KMS-11 (cell line): ENCODE measurements around the gene CT45A8.
"Not testable (repeated sequence)": the region's sequence is repeated elsewhere in the genome, so short reads cannot be mapped to it uniquely, and the experiment has no call there.

ENCODE experiments used
- H2AFZ ChIP-seq: fragments of 200-600 bp; sonication (generic); 2 replicates; pipeline ENCODE4 v1.6.1; 2016; ENCODE audit warnings: antibody characterized with exemption, mixed run types, low read depth
- H3K27ac ChIP-seq: fragments of 200-600 bp; sonication (generic); 2 replicates; pipeline ENCODE4 v1.6.1; 2016; ENCODE audit warnings: mild to moderate bottlenecking, mixed run types
- H3K27me3 ChIP-seq: fragments of 200-600 bp; sonication (generic); 2 replicates; pipeline ENCODE4 v1.6.1; 2017; ENCODE audit warnings: mild to moderate bottlenecking, low read depth, mixed run types, moderate library complexity; ENCODE audit not compliant: insufficient read depth
- H3K36me3 ChIP-seq: fragments of 200-600 bp; sonication (generic); 2 replicates; pipeline ENCODE4 v1.6.1; 2017; ENCODE audit warnings: mild to moderate bottlenecking, mixed run types; ENCODE audit not compliant: insufficient read depth
- H3K4me1 ChIP-seq: fragments of 200-600 bp; sonication (generic); 2 replicates; pipeline ENCODE4 v1.6.1; 2016; ENCODE audit warnings: mild to moderate bottlenecking, low read depth, mixed run types; ENCODE audit not compliant: poor library complexity, severe bottlenecking
- H3K4me2 ChIP-seq: fragments of 200-600 bp; sonication (generic); 2 replicates; pipeline ENCODE4 v1.7.0; 2016; ENCODE audit warnings: mild to moderate bottlenecking, mixed run types
- H3K4me3 ChIP-seq: fragments of 200-600 bp; sonication (generic); IDR thresholded peaks from 2 replicates; pipeline ENCODE4 v1.6.1; 2017; ENCODE audit warnings: low read depth, low read length, mixed read lengths; ENCODE audit not compliant: insufficient read depth
- H3K79me2 ChIP-seq: fragments of 200-600 bp; sonication (generic); 2 replicates; pipeline ENCODE4 v1.6.1; 2016; ENCODE audit warnings: low read depth, mixed run types; ENCODE audit not compliant: insufficient read depth
- H3K9ac ChIP-seq: fragments of 200-600 bp; sonication (generic); 2 replicates; pipeline ENCODE4 v1.6.1; 2016; ENCODE audit warnings: mild to moderate bottlenecking, mixed run types
- H4K20me1 ChIP-seq: fragments of 200-600 bp; sonication (generic); 2 replicates; pipeline ENCODE4 v1.6.1; 2016; ENCODE audit warnings: mild to moderate bottlenecking, mixed run types; ENCODE audit not compliant: insufficient read depth
- CTCF ChIP-seq: fragments of 200-600 bp; sonication (generic); conservative IDR thresholded peaks from 2 replicates; pipeline ENCODE4 v1.6.1; 2017; ENCODE audit warnings: low read depth, mild to moderate bottlenecking, antibody characterized with exemption, low read length, moderate library complexity, mixed read lengths

Gene CT45A8

GRCh38 chrX:135854438-135854837, at the start of gene CT45A8:
Gene CT45A8, minus strand, starts transcription at chrX:135854538. Its CDS starts 3,755 bp downstream, at chrX:135850783.
- not testable (repeated sequence) for H3K4me1 ChIP-seq, H2AFZ ChIP-seq, H3K36me3 ChIP-seq, H3K27ac ChIP-seq, H3K27me3 ChIP-seq, H4K20me1 ChIP-seq, H3K4me2 ChIP-seq, H3K79me2 ChIP-seq, H3K9ac ChIP-seq, H3K4me3 ChIP-seq

- no peak within 1 kb of the TSS for H2AFZ ChIP-seq
- no peaks in the 10 kb centered on the region for H3K27me3 ChIP-seq
- no peaks in the 10 kb centered on the region for H4K20me1 ChIP-seq
- H3K4me3 ChIP-seq: no peak within 1 kb of the TSS
- no peaks in the 10 kb centered on the region for H3K36me3 ChIP-seq
- H3K9ac ChIP-seq: no peak within 1 kb of the TSS
- no peak within 1 kb of the TSS for H3K4me2 ChIP-seq
- H3K4me1 ChIP-seq: no peaks in the 10 kb centered on the region
- H3K79me2 ChIP-seq: no peaks in the 10 kb centered on the region
- no peak within 1 kb of the TSS for H3K27ac ChIP-seq
- no peak for TF ChIP-seq CTCF
Measured at GRCh38 chrX:135893294-135893817, 39.0 kb upstream of the CT45A8 start, which contains the start of the genes CT45A10 and SAGE1. Gene CT45A10, minus strand, starts transcription at chrX:135893444. Its CDS starts 8,100 bp downstream, at chrX:135885344. Gene SAGE1, plus strand, starts transcription at chrX:135893716. Its CDS starts 2,527 bp downstream, at chrX:135896243.

DNA sequence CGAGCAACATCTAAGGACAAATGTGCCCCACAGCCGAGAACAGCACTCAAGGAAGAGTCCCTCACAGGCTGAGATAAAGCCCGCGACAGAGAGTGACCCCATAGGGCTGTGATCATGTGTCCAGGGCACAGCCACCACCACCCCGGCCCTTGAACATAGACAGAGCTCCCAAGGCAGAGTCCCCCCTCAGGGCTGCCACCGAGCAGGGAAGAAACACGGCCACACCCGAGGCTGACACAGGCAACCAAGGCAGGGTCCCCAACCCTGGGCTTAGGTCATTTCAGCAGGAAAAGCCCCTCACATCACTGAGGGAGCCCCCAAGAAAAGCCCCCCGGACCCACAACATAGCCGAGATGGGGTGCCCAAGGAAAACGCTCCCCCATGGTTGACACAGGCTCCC, 38.4 kb upstream of the CT45A8 start:
- Histone ChIP-seq H3K9ac (no peak overlapping the region), H3K4me1 (no peaks in the 10 kb centered on the region), H3K79me2 (no peaks in the 10 kb centered on the region), H2AFZ (no peak overlapping the region), H3K36me3 (no peaks in the 10 kb centered on the region), H3K4me2 (no peak overlapping the region), H3K27me3 (no peaks in the 10 kb centered on the region), H3K4me3 (no peak overlapping the region), H3K27ac (no peak overlapping the region), H4K20me1 (no peaks in the 10 kb centered on the region)
- no peak for TF ChIP-seq CTCF

- H4K20me1 ChIP-seq: no peaks in the 10 kb centered on the region
- H3K27me3 ChIP-seq: no peaks in the 10 kb centered on the region
- no peak overlapping the region for H2AFZ ChIP-seq
- no peak for TF ChIP-seq CTCF
- H3K36me3 ChIP-seq: no peaks in the 10 kb centered on the region
- no peak overlapping the region for H3K4me2 ChIP-seq
- no peaks in the 10 kb centered on the region for H3K4me1 ChIP-seq
- H3K4me3 ChIP-seq: no peak overlapping the region
- no peak overlapping the region for H3K9ac ChIP-seq
- H3K27ac ChIP-seq: no peak overlapping the region
- no peaks in the 10 kb centered on the region for H3K79me2 ChIP-seq
Measured at GRCh38 chrX:135890087-135890585, 35.8 kb upstream of the CT45A8 start.

DNA sequence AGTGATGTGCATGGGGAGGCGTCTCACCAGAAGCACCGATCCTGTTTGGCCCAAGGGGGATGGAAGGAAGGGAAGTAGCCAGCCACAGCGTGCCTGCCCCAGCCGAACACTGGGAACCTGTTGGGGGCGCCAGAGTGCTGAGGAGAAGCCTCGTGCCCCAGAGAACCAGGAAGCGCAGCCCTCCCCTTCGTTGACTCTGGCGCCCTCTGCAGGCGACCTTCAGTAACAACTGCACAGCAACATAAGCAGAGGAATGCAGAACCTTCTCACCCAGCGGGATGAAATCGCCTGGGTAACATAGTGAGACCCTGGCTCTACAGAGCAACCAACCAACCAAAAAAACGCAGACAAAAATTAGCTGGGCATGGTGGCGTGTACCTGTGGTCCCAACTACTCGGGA, 34.6 kb upstream of the CT45A8 start:
- not testable (repeated sequence) for H4K20me1 ChIP-seq, H3K4me3 ChIP-seq, H3K27me3 ChIP-seq, H2AFZ ChIP-seq, H3K36me3 ChIP-seq, H3K4me1 ChIP-seq, H3K27ac ChIP-seq, H3K4me2 ChIP-seq, H3K79me2 ChIP-seq, H3K9ac ChIP-seq
- 0 out of 2 replicates have a peak, but pooled peaks have one; percentile 25 for TF ChIP-seq CTCF

DNA sequence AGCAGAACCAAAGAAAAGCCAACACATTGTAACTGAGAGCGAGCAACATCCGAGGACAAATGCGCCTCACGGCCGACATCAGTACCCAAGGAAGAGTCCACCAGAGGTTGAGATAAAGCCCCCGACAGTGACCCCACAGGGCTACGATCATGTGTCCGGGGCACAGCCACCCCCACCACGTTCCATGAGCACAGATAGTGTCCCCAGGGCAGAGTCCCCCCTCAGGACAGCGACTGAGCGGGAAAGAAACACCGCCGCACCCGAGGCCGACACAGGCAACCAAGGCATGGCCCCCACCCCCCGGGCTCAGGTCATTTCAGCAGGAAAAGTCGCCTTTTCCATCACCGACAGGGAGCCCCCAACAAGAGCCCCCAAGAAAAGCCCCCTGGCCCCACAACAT, 33.9 kb upstream of the CT45A8 start:
- not testable (repeated sequence) for H3K4me1 ChIP-seq, H3K27ac ChIP-seq, H3K79me2 ChIP-seq, H3K4me3 ChIP-seq, H3K36me3 ChIP-seq, H4K20me1 ChIP-seq, H3K27me3 ChIP-seq, H2AFZ ChIP-seq, H3K9ac ChIP-seq, H3K4me2 ChIP-seq

DNA sequence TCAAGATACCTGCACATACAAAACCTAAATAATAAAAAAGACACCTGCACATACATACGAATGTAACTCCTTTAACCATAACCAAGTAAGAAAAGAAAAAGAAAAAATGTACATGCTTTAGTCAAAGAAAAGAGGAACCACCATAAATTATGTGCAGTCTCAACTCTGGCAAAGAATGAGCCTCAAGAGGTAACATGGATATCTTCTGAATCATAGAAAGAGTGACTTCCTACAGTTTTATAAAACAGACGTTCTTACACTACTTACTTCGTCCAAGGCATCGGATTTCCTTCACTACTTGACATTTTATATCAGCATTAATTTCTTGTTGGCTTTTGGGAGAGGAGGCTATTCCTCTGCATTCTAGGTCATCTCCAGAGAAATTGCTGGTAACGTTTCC, 28.4 kb upstream of the CT45A8 start:
- H2AFZ ChIP-seq, H3K4me3 ChIP-seq, H3K4me2 ChIP-seq, H3K79me2 ChIP-seq, H3K4me1 ChIP-seq, H3K27ac ChIP-seq, H3K9ac ChIP-seq, H3K27me3 ChIP-seq, H3K36me3 ChIP-seq, H4K20me1 ChIP-seq: not testable (repeated sequence)
